Fibroblast of skin of back (primary cell): ENCODE results near the gene EIF1B. TPM values are rescaled to one million over a fixed set of nuclear protein-coding genes. Genes with fewer than 3 reads are reported as not detected.
A peak's percentile ranks its signal among the peaks of the same experiment; 100 is the strongest.
"Not testable (repeated sequence)": the region's sequence is repeated elsewhere in the genome, so short reads cannot be mapped to it uniquely, and the experiment has no call there.

Experiments used
- DNase-seq: peaks from one replicate; pipeline ENCODE4 v3.0.0-alpha.2; 2013
- polyA plus RNA-seq, 2 experiments: library from polyadenylated mRNA; unstranded; fragments of 120-200 nt; gene quantifications; one replicate each; pipeline ENCODE4 v1.2.1, GENCODE V29; 2013; ENCODE audit not compliant: insufficient read length in 2 of 2

The EIF1B gene
- 56.7 TPM for polyA plus RNA-seq (2013, experiment 1 of 2; ENCODE audit: insufficient read length)
- 50.1 TPM for polyA plus RNA-seq (2013, experiment 2 of 2; ENCODE audit: insufficient read length)

DNA sequence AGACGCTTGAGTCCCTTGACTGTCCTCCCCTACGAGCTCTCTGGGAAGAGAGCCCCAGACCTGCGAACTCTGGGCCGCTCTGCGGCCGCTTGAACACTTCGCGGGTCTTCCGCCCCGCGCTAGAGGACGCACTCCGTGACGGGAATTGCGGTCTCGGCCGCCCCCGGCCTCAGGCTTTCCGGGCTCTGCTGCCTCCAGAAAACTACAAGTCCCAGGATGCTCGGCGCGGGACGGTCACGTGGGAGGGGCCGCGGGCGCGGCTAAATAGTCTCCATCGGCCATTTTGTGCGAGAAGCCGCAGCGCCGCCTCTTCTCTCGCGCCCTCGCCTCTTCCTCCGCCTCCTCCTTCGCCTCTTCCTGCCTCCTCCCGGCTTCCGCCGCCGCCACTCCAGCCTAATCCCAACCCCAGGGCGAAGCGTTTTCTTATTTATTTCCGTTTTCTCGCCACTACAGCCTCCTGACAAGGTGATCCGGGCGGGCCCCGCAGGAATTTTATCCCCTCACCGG, at the start of gene EIF1B:
Gene EIF1B, plus strand, starts transcription at position 290 of the 507 bp plus-strand sequence. CDS start 235 bp downstream, outside the sequence.
- peak; percentile 97 for DNase-seq

DNA sequence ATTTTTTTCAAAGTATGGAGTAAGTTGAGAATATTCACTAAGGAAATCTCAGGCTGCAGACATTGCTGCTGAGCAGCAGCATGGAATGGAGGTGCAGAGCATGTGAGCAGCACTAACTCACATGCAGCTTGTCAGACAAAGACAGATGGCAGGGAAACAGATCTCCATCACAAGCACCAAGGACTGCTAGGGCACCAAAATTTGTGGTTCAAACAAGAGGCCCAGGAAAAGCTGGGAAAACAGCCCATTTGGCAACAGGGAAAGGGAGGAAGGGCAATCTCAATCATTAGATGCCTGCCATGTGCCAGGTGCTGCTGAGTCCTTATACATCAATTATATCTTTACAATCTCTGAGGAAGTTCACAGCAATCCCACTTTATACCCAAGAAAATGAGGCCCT, 47.2 kb upstream of the EIF1B start:
- no peak for DNase-seq

DNA sequence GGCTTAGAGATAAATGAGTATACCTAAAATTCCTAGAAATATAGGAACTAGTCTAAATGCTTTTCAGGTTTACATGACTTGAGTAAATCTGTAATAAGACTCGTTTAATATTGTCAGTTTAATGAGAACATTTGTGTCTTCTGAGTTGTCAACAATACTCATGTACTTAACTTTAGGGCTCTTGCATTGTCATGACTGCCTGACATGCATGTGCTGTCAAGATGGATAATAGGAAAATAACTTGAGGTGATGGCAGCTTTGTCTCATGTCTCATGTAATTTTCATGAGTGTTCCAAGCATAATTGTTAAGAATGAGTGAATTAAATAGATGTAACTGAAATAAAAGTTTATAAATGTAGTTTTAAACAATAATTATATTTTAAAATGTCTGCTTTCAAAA, 45.1 kb upstream of the EIF1B start:
- DNase-seq = no peak

DNA sequence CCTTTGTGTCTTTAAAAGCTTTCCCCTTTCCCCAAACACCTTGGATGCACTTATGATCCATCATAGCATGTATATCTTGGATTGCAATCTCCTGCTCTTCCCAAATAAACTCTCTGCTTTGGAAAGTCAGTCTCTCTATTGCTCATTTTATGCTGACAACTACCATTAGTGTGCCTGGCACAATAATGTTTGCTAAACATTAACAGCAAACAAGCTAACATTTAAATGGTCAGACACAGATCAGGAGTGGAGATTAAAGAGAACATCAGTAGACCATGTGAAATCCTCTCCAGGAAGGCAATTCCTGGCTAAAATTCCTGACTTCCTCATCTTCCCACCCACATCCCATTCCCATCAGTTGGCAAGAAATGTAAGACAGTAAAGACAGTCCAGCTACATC, 44.3 kb upstream of the EIF1B start:
- DNase-seq = no peak

DNA sequence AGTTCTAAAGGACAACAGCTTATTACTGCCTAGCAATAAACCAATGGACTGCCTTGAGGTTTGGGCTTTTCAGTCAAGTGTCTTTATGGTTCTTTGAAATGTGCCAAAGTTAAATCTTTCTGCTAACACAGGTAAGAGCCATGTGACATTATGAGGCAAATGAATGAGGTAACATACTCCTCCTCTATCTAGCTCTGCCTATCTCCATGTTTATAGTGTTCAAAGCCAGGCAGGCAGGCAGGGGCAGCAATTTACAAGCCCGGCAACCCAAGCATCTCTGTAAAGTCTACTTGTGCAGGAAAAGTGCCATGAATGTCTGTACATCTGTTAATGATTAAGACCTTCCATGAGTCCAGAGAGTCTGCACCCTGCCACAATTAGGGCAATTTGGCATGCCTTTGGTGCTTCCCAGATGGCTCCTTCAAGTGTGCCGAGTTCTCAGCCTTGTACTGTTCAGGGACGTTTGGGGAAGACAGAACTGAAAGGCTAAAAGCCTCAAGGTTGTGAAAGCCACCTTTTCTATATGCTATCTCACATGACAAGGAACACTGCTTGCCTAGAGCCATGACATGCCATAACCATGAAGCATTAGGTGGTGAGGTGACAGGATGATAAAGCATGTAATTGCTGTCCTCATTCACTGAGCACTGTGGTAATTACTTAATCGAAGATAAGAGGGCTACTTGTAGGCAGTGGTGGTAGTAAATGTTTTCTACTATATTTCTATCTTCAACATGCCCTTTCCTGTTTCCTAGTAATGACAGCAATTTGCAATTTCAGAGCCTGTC, 41.4 kb upstream of the EIF1B start:
- no peak for DNase-seq

DNA sequence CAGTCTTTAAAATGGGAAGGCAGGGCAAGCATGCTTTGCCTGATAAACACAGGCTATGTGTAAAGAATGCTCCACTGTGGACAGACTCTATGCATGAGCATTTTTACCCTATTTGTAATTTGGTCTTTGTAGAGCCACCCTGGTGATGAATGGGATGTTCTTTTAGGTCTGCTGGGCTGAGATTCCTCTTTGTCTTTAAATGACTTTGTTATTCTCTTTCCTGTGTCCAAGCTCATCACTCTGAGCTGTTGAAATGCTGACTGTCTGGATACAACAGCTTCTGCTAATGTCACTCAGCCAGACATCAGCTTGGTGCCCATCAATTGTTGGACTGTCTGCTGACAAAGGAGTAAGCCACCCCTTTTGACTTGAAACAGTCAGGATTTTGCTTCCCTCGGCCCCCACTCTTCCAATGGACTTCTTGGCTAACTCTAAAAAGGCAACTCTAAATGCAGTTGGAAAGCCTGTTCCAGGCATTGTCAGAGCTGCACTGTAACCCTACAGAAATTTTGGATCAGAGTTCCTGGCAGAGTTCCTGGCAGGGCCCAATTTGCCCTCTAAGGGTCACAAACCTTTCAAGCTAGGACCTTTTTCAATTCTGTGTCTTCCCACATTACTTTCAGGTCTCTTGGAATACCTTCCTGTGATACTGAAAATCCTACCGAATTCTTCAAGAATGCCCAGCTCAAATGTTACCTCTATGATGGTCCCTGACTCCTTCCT, 40.5 kb upstream of the EIF1B start:
- DNase-seq = no peak

DNA sequence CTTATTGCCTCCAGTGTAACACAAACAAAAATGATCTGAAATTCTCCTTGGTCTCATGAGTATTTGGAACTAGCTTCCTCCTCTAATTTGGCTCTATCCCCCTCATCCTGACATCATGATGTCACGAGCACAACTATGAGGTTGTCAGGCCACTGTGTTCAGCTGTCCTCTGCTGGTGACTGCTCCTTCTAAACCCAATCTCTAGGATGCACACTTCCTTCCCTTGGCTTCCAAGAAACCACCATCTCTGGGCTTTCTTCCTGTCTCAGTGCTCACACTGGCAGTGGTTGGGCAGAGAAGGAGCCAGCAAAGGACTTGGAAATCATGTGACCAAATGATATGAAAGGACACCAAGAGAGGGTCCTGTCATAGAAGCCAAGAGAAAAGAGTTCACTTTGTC, 30.7 kb upstream of the EIF1B start:
- no peak for DNase-seq

DNA sequence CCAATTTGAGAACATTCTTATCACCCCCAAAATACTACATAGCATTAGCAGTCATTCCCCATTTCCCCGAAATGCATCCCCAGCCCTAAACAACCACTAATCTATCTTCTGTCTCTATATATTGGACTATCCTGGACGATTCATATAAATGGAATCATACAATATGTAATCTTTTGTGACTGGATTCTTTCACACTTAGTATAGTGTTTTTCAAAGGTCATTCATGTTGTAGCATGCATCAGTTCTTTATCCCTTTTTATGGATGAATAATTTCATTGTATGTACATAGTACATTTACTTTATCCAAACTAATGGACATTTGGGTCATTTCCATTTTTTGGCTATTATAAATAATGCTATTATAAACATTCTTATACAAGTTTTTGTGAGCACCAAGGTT, 27.5 kb upstream of the EIF1B start:
- no peak for DNase-seq

DNA sequence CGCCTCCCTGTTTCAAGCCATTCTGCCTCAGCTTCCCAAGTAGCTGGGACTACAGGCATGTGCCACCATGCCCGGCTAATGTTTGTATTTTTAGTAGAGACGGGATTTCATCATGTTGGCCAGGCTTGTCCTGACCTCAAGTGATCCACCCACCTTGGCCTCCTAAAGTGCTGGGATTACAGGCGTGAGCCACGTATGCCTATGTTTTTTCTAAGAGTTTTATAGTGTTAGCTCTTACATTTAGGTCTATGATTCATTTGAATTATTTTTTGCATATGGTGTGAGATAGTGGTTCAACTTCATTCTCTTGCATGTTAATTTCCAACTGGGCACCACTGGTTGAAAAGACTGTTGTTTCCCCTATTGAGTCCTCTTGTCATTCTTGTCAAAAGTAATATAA, 26.4 kb upstream of the EIF1B start:
- not testable (repeated sequence) for DNase-seq

DNA sequence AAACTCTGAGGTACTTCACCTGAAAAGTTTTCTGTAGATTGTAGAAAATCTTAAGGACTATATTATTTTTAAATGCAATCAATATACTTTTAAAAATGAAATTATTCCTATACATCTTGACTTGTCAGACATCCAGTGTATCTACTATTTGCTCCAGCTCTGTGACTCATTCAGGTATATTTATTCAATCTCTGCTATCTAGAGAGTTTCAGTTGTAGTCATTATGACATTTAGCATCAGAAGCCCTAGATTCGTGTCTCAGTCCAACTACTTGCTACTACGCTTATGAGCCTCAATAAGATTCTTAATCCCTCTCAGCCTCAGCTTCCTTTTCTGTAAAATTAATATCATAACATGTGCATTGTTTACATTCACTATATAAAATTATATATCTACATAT, 22.3 kb upstream of the EIF1B start:
- no peak for DNase-seq

DNA sequence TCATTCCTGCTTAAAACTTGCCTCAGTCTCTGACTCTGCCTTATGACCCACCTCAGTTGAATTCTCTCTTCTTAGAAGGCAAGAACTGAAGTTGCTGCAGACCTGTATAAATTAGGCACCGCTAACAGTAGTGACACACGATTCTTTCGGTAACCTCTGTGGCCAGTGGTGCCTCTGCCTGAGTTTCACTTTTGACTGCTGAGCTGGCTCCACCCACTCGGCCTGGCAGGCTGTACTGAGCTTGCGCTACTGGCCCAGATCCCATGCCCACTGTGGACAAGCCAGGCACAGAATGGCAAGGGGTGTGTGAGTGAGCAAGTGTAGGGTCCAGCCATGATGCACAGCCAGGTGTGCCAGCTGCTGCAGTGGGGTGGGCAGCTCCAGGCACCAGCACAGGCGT, 19.1 kb upstream of the EIF1B start:
- no peak for DNase-seq

DNA sequence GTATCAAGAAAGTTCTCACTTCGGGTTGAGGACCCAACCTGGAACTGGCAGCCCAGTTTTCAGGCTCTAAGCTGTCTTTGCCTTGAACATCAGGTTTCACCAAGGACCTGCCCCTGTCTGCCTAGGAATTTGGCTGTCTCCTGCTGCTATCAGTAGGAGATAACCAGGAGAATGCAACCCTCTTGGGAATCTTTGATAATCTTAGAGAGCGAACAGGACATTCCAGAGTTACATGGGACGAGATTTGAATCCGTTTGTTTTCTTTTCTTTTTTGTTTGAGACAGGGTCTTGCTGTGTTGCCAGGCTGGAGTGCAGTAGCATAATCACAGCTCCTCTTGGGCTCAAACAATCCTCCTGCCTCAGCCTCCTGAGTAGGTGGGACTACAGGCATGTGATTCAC, 18.0 kb upstream of the EIF1B start:
- no peak for DNase-seq

DNA sequence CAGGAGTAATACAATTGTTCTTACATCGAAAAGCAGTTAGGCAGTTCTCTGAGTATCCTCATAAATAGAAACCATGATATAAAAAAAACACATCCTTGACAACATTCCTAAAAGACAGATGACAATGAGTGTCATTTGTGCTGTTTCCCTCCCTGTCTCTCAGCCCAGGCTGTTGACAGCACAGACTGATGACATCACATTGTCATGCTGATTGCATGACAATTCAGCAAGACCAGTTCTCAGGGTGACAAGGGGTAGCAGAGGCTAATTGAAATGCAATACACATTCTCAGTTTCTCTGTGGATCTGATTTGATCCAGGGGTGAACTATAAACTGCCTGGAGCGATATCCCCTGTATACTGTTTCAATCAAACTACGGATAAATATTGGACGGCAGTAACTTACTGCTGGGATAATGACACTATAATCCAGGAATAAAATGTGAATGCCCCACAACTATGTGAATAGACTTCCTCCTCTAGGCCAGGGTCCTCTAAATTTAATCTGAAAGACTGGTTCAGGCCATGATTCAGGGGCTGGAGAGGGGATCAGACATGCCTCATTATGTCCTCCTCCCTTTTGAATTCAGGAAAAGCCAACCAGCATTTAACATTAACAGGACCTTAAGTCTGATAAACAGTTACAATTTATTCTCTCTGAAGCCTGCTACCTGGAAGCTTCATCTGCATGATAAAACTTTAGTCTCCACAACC, 16.7 kb upstream of the EIF1B start:
- DNase-seq = peak; percentile 43

DNA sequence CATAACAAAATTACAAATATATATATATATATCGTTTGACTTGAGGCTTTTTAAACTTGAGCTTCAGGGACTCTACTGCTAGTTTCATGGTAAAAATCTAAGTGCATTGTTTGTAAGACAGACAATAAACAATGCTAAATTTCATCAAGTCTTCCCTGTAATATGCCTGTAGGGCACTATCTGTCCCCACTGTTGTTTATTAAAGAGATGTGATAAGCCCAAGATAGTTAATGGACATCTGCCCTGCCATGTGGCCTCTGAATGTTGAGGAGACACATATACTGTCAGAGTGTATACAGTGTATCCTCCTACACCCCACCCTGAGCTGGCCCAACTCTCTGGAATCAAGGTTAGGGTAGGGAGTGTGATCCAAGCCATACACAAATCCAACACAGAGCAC, 15.1 kb upstream of the EIF1B start:
- no peak for DNase-seq

DNA sequence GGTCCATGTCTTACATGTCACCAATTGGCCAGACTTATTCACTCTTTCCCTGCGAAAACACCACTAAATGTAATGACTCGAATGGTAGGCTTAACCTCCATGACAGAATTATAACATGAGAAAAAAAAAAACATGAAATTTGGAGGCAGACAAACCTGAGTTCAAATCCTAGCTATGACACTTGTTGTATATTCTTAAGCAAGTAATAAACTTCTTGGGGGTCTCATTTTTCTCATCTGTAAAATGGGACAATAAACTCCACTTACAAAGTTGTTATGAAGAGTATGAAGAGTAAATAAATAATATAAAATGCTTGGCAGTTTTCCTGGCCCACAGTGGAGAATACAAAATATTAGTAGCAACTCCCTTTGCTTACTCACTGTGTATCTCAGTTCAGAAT, 11.4 kb upstream of the EIF1B start:
- no peak for DNase-seq

DNA sequence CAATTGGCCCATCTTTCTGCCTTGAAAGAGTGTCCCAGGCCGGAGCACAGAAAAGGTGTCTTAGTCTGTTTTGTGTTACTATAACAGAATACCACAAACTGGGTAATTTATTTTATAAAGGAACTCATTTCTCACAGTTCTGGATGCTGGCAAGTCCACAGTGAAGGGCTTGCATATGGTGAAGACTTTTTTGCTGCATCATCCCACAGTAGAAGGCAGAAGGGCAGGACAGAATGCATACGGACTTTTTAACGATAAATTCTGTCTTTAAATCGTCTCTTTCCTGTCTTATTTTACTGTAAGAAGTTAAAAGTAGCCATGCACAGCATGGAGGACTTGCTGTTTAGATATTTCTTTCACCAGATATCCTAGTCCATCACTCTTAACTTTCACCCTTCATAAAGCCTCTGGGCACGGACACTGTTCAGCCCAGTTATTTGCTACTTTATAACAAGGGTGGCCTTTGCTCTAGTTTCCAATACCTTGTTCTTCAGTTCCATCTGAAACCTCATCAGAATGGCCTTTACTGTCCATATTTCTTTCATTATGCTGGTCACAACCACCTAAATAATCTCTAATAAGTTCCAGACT, 10.3 kb upstream of the EIF1B start:
- DNase-seq = no peak

DNA sequence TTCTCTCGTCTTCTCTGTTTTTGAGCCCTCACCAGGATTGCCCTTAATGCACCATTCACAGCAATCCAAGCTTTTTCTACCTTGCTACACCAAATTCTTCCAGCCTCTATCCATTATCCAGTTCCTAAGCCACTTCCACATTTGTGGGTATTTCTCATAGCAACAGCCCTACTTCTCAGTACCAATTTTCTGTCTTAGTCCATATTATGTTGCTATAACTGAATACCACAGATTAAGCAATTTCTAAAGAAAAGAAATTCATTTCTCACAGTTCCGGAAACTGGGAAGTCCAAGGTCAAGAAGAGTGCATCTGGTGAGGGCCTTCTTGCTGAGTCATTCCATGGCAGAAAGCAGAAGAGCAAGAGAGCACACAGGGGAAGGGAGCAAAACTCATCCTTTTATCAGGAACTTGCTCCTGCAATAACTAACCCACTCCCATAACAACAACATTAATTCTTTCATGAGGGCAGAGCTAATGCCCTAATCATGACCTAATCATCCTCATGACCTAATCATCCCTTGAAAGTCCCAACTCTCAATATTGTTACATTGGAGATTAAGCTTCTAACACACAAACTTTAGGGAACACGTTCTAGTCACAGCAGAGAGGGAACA, 9.7 kb upstream of the EIF1B start:
- DNase-seq = peak; percentile 82

DNA sequence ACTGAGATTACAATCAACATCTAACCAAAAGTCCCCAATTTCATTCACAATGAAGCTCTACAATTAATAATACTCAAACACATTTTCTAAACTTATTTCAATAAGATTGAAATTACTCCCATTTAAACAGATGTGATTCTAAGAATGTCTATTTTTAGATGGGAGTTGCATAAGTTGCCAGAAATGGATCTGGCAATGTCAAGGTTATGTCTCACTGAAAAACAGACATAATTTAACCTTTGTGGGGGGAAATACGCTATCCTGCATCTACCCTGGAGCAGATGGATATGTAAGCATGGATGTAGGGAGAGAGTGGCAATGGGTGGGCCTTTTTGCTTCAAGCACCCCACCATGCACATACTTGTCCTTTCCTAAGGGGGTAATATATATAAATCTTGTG, 6.7 kb upstream of the EIF1B start:
- no peak for DNase-seq

DNA sequence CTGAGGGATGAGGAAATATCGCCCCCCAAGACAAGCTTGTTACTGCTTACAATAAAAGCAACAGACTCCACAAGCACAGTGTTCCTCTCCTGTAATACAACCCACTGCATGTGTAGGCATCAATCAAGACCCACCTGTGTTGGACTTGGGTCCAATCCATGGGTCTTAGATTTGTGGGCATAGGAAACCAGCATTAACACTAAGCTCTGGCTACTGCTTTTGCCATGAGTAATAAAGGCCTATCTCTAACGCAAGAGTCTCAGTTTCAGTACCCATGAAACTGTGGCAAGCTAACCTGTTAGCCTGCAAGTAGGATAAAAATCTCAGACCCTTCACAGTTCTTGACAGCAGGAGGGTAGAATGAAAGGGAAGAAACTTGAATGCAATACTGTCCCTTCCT, 5.2 kb upstream of the EIF1B start:
- DNase-seq = no peak

DNA sequence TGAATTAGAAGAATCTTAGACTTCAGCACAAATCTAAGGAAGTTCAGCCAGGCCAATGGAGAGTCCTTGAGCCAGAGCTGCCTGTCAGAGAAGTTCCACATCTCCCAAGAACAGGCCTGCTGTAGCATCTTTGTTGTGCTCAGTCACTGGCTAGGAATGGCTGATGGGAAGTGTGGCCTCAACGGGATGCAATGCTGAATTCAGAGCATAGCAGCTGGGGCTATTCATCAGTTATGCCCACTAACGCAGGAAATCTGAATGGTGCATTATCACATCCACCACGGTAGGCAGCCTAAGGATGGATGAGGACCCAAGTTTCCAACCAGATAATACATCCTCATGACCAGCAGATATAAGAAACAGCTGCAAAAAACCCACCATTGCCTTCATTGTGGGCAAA, 3.2 kb upstream of the EIF1B start:
- DNase-seq = peak; percentile 38

DNA sequence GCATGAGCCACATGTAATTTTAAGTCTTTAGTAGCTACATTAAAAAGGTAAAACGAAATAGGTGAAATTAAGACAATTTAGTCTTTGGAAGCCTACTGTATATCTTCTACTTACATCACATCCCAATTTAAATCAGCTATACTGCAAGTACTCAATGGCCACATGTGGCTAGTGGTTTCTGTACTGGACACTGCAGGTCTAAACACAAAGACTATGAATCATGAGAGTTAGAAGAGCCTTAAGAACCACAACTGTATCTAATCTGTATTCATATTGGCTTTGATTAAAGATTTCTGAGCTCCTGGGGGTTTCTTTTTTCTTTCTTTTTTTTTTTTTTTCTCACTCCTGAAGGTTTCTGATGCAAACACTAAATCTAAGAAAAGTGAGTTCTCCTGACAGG, 2.3 kb upstream of the EIF1B start:
- no peak for DNase-seq

DNA sequence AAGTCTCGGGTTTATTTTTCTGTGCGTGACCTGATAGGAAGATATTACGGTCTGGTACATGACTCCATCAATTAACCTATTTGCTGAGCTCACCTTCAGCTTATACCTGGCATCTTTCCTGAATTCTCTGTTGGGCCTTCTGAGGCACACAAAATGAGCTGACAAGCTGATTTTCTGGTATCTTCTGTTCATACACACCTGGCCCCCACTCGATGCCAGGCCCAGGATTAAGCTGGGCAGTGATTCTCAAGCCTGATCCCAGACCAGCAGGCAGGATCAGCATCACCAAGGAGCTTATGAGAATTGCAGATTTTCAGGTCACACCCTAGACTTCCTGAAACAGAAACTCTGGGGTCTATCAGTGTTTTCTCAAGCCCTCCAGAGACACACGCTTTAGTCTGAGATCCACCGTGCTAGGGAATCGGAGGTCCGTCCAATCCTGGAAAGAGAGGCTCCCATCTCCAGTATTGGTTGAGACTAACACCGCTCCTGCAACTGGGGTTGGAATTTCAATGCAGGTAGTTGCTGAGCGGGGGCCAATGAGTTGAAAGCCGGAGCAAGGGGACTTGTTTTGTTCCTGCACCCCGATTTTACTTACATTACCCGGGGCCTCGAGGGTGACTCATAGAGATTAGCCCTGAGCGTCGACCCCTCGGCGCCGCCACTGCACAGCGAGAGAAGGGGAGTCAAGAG, 636 bp upstream of the EIF1B start:
- DNase-seq = no peak
